GM12874 (cell line): ENCODE data around the gene ASB11.
A peak's percentile ranks its signal among the peaks of the same experiment; 100 is the strongest.

Source experiments
- TF ChIP-seq, protein P1 (sequence below): IDR thresholded peaks from 2 replicates; pipeline ENCODE4 v1.5.1; 2011; ENCODE audit warnings: low read depth, mild to moderate bottlenecking, control low read depth, low read length, moderate library complexity; ENCODE audit not compliant: insufficient read depth

ASB11 gene

DNA sequence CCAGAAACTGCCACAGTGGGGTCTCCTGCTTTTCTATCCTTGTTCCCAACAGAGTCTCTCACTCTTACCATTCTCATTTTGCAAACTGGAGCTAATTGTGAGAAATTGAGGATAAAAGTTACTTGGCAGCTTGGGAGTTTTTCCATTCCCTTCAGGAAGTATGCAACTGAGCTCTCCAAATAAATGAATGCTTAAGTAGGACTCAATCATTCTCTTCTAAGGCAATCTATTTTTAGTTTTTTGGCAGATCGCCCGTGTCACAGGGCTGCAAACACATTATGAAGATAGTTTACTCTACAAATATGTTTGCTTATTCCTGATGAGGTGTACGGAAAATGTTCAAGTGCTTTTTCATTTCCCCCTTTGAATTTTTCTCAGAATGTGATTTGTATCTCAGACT is 5.3 kb downstream of the ASB11 start:
- TF ChIP-seq, protein P1, sequence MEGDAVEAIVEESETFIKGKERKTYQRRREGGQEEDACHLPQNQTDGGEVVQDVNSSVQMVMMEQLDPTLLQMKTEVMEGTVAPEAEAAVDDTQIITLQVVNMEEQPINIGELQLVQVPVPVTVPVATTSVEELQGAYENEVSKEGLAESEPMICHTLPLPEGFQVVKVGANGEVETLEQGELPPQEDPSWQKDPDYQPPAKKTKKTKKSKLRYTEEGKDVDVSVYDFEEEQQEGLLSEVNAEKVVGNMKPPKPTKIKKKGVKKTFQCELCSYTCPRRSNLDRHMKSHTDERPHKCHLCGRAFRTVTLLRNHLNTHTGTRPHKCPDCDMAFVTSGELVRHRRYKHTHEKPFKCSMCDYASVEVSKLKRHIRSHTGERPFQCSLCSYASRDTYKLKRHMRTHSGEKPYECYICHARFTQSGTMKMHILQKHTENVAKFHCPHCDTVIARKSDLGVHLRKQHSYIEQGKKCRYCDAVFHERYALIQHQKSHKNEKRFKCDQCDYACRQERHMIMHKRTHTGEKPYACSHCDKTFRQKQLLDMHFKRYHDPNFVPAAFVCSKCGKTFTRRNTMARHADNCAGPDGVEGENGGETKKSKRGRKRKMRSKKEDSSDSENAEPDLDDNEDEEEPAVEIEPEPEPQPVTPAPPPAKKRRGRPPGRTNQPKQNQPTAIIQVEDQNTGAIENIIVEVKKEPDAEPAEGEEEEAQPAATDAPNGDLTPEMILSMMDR, result no peak

DNA sequence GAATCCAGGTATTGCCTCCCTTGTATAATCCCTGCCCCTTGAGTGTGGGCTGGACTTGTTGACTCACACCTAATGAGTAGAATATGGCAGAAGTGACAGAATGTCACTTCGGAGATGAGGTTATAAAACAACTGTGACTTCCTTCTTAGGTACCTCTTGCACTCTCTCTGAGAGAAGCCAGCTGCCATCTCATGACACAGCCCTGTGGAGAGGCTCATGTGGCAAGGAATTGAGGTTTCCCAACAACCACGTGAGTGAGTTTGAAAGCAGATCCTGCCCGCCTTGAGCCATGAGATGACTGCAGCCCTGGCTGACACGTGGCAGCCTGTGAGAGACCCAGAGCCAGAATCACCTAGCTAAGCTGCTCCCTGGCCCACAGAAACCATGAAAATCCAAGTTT is 13.5 kb downstream of the ASB11 start:
- TF ChIP-seq, protein P1, result no peak

DNA sequence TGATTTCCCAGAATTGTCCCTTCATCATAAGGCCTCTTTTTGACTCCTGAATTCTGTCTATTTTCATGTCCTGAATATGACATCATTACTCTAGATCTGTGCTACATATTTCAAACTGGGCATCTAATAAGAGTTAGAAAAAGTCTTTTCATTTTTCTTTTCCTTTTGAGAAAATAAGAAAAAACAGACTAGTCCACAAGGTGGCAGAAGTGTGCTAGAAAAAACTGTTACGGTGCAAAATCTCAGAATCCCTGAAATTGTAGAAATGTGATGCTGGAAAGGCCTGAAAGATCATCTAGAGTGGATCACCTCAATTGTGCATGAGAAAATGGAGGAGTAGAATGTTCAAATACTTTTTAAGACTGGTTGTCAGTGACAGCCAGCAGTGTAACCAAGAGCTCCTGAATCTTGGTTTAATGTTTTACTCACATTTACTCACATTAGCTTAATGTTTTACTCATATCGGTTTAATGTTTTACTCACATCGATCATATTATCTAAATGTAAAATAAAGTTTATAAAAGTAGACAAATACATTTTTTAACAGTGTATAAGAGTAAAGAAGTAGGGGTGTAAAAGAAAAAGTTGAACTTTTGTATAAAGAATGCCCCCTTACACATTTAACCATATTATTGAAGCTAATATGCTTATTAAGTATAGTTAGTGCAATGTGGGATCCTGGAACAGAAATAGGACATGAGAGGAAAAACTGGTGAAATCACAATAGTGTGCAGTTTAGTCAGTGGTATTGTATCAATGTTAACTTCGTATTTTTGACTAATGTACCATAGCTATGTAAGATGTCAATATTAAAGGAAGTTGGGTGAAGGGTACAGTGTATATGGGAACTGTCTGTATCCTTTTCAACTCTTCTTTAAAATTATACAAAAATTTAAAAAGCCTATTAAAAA is 15.2 kb downstream of the ASB11 start:
- TF ChIP-seq, protein P1, result peak; percentile 10; the same call in 1 of the 2 replicates

DNA sequence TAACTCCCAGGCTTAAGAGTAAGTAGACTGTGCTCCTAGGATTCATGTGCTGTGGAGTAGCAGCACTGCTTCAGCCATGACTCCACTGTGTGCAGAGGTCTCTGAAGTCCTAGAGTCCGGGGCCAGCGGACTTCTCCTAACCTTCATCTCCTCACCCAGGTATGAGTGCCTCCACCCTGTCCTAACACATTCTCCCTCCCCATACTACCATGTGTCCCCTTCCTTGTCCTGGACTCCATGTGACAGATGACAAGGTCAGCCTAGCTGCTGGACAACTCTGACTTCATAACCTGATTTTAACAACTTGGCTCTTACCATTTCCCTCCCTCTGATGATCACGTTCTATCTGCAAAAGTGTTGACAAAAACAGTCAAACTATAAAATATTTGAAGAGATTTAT is 16.7 kb downstream of the ASB11 start:
- TF ChIP-seq, protein P1, result no peak

DNA sequence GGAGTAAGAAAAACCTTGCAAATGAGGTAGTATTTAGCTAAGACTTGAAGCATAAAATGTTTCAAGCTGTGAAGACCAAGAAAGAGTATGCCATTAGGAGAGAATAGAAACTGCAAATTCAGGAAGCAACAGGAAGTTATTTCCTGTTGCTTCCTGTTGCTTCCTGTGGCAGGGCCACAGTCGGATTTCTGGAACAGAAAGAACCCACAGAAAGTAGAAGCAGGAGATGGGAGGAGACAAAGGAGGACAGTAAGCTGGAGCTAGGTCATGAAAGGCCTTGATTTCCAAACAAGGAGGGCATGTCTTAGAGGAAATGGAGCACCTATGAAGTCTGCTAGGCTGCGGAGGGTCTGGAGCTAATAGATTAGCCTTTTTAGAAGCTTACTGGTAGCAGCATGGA is 17.2 kb downstream of the ASB11 start:
- TF ChIP-seq, protein P1, result no peak

DNA sequence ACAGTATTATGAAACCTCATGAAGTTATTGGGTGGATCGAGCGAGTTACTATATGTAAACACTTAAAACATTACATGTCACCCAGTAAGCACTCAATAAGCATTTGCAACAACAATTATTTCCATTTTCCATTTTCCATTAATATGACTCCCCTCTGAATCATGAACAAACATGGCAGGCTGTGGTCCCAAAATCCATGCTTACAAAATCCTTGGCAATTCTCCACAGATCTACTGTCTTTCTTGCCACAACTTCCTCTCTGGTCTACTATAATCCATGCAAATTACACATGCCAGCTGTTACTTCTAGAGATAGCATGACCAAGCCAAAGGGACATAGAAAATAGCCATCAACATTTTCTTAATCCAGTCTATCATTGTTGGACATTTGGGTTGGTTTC is 22.0 kb downstream of the ASB11 start:
- TF ChIP-seq, protein P1, result no peak

DNA sequence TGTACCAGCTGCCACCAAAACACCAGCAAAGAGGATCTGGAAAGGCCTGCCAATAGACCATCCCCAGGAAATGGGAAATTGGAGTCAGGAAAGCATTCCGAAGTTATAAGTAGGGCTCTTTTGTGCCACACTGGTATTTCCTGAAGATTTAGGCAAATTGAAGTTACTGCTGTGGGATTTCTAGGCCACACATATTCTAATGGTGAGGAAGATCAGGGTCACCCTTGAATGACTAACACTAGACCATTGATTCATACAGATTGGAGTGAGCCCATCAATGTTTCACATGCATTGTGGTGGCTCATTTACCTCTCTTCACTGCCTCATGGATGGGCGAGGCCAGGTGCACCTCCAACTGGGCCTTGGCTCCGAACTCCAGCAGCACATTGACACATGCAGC is 22.6 kb downstream of the ASB11 start:
- TF ChIP-seq, protein P1, result no peak
